OCI-LY3 (cell line): ENCODE measurements around the gene DNAJB9.

Experiments
- H2AFZ ChIP-seq: fragments of 200-600, 300-600 bp; shearing (Covaris generic); 2 replicates; pipeline ENCODE4 v1.6.0; 2014; ENCODE audit warnings: antibody characterized with exemption, low read depth, low read length
- H3K27ac ChIP-seq: fragments of 200-600, 300-600 bp; sonication (generic); 2 replicates; pipeline ENCODE4 v1.5.1; 2014; ENCODE audit warnings: mild to moderate bottlenecking, low read length, moderate library complexity, mixed read lengths
- H3K27me3 ChIP-seq: fragments of 200-600, 300-600 bp; sonication (generic); 2 replicates; pipeline ENCODE4 v1.6.1; 2014; ENCODE audit warnings: low read depth, low read length, mixed read lengths
- H3K36me3 ChIP-seq: fragments of 200-600, 300-600 bp; sonication (generic); replicated peaks from 2 replicates; pipeline ENCODE3; 2014; ENCODE audit warnings: low read depth, low read length, mixed read lengths
- H3K4me1 ChIP-seq: fragments of 300-600, 200-600 bp; sonication (generic); 2 replicates; pipeline ENCODE4 v1.6.1; 2014; ENCODE audit warnings: low read length, mixed read lengths
- H3K4me2 ChIP-seq: fragments of 200-600, 300-600 bp; sonication (generic); 2 replicates; pipeline ENCODE4 v1.6.1; 2014; ENCODE audit warnings: low read length, mixed read lengths
- H3K4me3 ChIP-seq: fragments of 300-600, 200-600 bp; sonication (generic); 2 replicates; pipeline ENCODE4 v1.5.1; 2014; ENCODE audit warnings: antibody characterized with exemption, mild to moderate bottlenecking, low read length, moderate library complexity
- H3K79me2 ChIP-seq: fragments of 300-600, 200-600 bp; shearing (Covaris generic); 2 replicates; pipeline ENCODE4 v1.6.1; 2014; ENCODE audit warnings: mild to moderate bottlenecking, low read length, mixed read lengths
- H3K9ac ChIP-seq: fragments of 300-600, 200-600 bp; shearing (Covaris generic); 2 replicates; pipeline ENCODE4 v1.6.0; 2014; ENCODE audit warnings: mild to moderate bottlenecking, low read length, moderate library complexity
- H3K9me3 ChIP-seq: fragments of 200-600, 300-600 bp; shearing (Covaris generic); 2 replicates; pipeline ENCODE4 v1.6.1; 2014; ENCODE audit warnings: low read length, mixed read lengths; ENCODE audit not compliant: insufficient read depth
- H4K20me1 ChIP-seq: fragments of 200-600, 300-600 bp; sonication (generic); 2 replicates; pipeline ENCODE4 v1.6.1; 2016; ENCODE audit warnings: low read length, mixed read lengths; ENCODE audit not compliant: insufficient read depth
- CTCF ChIP-seq: fragments of 200-600, 300-600 bp; sonication (generic); IDR thresholded peaks from 2 replicates; pipeline ENCODE4 v1.5.1; 2014; ENCODE audit warnings: antibody characterized with exemption, low read length, low read depth
- EZH2phosphoT487 ChIP-seq: fragments of 200-600 bp; shearing (Covaris generic); IDR thresholded peaks from 2 replicates; pipeline ENCODE4 v1.6.1; 2018; ENCODE audit warnings: antibody characterized with exemption, mixed run types, low read depth

DNAJB9 gene

DNA sequence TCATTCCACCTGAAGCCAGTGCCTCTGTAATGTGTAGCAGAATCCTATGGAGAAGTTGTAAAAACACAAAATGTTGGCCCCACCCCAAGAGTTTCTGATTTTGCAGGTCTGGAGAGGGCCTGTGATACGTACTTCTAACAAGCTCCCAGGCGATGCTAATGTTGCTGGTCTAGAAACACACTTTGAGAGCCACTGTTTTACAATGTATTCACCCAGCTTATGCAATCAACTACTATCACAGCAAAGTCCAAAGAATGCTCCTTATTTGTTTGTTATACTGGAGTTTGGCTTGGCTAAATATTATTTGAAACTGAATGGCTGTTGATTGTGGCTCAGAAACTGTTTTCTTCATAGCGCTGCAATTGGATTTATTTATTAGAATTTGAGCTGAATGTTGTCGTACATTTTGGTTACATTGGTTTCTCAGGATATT, 44.3 kb downstream of the DNAJB9 start:
- Histone ChIP-seq H3K9ac (no peak overlapping the region), H3K4me1 (no peaks in the 10 kb centered on the region), H3K27ac (no peak overlapping the region), H2AFZ (no peak overlapping the region), H4K20me1 (no peaks in the 10 kb centered on the region), H3K27me3 (peaks cover 15% of the 10 kb centered on the region), H3K4me3 (no peak overlapping the region), H3K79me2 (no peaks in the 10 kb centered on the region), H3K4me2 (no peak overlapping the region), H3K36me3 (no peaks in the 10 kb centered on the region), H3K9me3 (no peaks in the 10 kb centered on the region)
- TF ChIP-seq CTCF (no peak), EZH2phosphoT487 (no peak)

DNA sequence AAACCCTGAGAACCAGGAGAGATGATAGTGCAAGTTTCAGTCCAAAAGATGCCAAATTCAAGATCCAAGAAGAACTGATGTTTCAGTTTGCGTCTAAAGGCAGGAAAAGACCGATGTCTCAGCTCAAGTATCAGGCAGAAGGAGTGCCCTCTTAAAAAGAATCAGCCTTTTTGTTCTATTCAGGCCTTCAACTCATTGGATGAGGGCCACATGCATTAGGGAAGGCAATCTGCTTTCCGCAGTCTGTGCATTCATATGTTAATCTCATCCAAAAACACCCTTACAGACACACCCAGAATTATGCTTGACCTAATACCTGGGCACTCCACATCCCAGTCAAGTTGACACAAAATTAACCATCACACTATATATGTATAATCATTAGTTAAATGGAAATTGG, 45.2 kb downstream of the DNAJB9 start:
- H3K4me3 ChIP-seq = no peak overlapping the region
- H3K9ac ChIP-seq = no peak overlapping the region
- H3K4me1 ChIP-seq = no peaks in the 10 kb centered on the region
- peaks cover 15% of the 10 kb centered on the region for H3K27me3 ChIP-seq
- no peak overlapping the region for H2AFZ ChIP-seq
- TF ChIP-seq CTCF (no peak), EZH2phosphoT487 (no peak)
- no peaks in the 10 kb centered on the region for H3K79me2 ChIP-seq
- no peaks in the 10 kb centered on the region for H3K36me3 ChIP-seq
- no peaks in the 10 kb centered on the region for H3K9me3 ChIP-seq
- H3K27ac ChIP-seq = no peak overlapping the region
- no peak overlapping the region for H3K4me2 ChIP-seq
- no peaks in the 10 kb centered on the region for H4K20me1 ChIP-seq

GRCh38 chr7:108618056-108618455, 48.4 kb downstream of the DNAJB9 start:
- H3K4me1 ChIP-seq = peaks cover 2% of the 10 kb centered on the region; the same call in 1 of the 2 replicates
- no peaks in the 10 kb centered on the region for H3K27me3 ChIP-seq
- TF ChIP-seq CTCF (no peak), EZH2phosphoT487 (no peak)
- no peak overlapping the region for H3K27ac ChIP-seq
- no peaks in the 10 kb centered on the region for H4K20me1 ChIP-seq
- H3K4me3 ChIP-seq = no peak overlapping the region
- no peaks in the 10 kb centered on the region for H3K79me2 ChIP-seq
- H2AFZ ChIP-seq = no peak overlapping the region
- no peak overlapping the region for H3K4me2 ChIP-seq
- H3K9me3 ChIP-seq = no peaks in the 10 kb centered on the region
- no peak overlapping the region for H3K9ac ChIP-seq
- H3K36me3 ChIP-seq = no peaks in the 10 kb centered on the region

DNA sequence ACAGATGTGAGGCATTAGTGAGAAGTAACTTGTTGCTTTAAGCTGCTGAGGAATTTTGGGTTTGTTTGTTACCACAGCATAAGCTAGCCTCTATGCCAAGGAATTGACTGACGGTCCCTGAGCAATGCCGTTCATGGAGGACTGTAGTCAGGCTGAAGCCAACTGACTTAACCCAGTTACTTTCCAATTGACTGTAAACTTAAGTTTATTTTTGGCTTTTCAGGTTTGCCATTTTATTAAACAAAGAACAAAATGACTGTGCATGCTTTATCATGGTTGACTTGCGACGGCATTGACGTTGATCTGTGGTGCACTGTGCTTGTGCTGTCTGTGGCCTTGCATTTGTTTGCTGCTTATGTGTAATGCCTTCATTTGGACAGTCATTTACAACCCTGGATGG, 53.5 kb downstream of the DNAJB9 start:
- Histone ChIP-seq H3K79me2 (no peaks in the 10 kb centered on the region), H3K4me1 (peaks cover 6% of the 10 kb centered on the region; the same call in 1 of the 2 replicates), H3K27ac (no peak overlapping the region), H3K36me3 (no peaks in the 10 kb centered on the region), H3K27me3 (no peaks in the 10 kb centered on the region), H3K9me3 (no peaks in the 10 kb centered on the region), H3K9ac (no peak overlapping the region), H3K4me2 (peak overlapping the region; percentile 12; the same call in 1 of the 2 replicates), H2AFZ (0 out of 2 replicates have a peak overlapping the region, but pooled peaks have one; percentile 4), H3K4me3 (no peak overlapping the region), H4K20me1 (no peaks in the 10 kb centered on the region)
- no peak for TF ChIP-seq CTCF
- no peak for TF ChIP-seq EZH2phosphoT487
